Measurements from ENCODE around the gene MGMT. TPM values are rescaled to one million over a fixed set of nuclear protein-coding genes. Genes with fewer than 3 reads are reported as not detected.

The MGMT gene
- total RNA-seq, 4 donors from 2014 or later: 18.4 to 30.3 (median 27.9) TPM

DNA sequence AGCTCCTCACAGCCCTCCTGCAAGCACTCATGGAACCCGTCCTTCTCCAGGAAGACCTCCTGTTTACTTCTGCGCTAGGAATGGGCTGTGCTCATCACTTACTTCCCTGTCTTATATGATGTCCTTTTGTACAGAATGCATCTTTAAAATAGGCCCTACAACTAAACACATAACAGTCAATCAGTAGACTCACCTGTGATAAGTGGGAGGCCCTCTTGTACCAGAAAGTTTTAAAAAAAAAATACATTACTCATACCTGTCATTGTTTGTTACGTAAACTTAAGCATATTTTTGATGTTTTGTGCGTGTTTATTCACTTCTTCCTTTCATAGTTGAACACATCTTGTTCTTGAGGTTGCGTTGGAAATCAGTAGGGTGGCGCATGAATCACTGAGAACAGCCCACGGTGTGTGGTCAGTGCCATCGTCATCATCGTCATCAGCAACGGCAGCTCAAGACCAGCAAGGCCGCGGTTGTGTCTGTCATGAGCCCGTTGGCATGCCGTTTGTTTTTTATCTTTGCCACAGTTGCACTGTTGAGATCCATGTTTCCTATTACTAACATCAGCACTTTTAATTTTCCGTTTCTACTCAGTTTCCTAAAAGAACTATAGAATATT, 232.8 kb downstream of the MGMT start:
- Histone ChIP-seq H3K27me3 (no peaks in the 10 kb centered on the region), H3K4me1 (peaks cover 0 to 12% (median 7%) of the 10 kb centered on the region in 4 donors), H3K36me3 (no peaks in the 10 kb centered on the region), H3K9me3 (no peaks in the 10 kb centered on the region), H3K27ac (replicated peaks in 1 of 4) (no peak overlapping the region), H3K4me3 (no peak overlapping the region)
- TF ChIP-seq, protein P1, sequence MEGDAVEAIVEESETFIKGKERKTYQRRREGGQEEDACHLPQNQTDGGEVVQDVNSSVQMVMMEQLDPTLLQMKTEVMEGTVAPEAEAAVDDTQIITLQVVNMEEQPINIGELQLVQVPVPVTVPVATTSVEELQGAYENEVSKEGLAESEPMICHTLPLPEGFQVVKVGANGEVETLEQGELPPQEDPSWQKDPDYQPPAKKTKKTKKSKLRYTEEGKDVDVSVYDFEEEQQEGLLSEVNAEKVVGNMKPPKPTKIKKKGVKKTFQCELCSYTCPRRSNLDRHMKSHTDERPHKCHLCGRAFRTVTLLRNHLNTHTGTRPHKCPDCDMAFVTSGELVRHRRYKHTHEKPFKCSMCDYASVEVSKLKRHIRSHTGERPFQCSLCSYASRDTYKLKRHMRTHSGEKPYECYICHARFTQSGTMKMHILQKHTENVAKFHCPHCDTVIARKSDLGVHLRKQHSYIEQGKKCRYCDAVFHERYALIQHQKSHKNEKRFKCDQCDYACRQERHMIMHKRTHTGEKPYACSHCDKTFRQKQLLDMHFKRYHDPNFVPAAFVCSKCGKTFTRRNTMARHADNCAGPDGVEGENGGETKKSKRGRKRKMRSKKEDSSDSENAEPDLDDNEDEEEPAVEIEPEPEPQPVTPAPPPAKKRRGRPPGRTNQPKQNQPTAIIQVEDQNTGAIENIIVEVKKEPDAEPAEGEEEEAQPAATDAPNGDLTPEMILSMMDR (IDR thresholded peaks at IDR 0.05): no peak
- TF ChIP-seq POLR2A (IDR thresholded peaks at IDR 0.05; ENCODE audit: low read depth): no peak
- no peak for TF ChIP-seq EP300 (IDR thresholded peaks at IDR 0.05)
- TF ChIP-seq POLR2AphosphoS5 (IDR thresholded peaks at IDR 0.05): no peak
- DNase-seq (ENCODE audit: extremely low spot score): no peak
- intact Hi-C loops (cut with DNase I): no loop called here
- WGBS: 92% methylated on average over 15 of the region's 15 CpGs

DNA sequence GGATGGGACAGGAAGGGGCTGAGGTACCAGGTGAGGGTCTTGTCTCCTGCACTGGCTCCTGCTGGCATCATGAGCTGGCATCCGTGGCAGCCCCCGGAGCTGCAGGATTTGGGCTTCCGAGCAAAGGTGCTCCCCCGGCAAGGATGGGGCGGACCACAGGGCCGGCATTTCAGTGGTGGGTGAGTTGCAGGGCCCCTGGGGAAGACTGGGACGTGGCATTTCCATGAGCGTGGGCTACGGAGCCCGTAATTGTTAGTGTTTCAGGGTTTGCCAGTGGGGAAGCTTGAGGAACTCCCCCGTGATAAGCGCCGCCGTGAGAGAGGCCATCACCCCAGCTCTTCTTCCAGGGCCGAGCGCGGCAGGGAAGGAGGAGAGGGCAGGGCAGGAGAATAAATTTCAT, 235.6 kb downstream of the MGMT start:
- 98% methylated on average over 16 of the region's 17 CpGs for WGBS
- Histone ChIP-seq H3K9me3 (no peaks in the 10 kb centered on the region), H3K4me3 (no peak overlapping the region), H3K36me3 (no peaks in the 10 kb centered on the region), H3K27ac (replicated peaks in 1 of 4) (no peak overlapping the region), H3K27me3 (no peaks in the 10 kb centered on the region), H3K4me1 (peaks cover 1 to 5% (median 4%) of the 10 kb centered on the region in 4 donors)
- TF ChIP-seq POLR2A (IDR thresholded peaks at IDR 0.05; ENCODE audit: low read depth) (no peak), POLR2AphosphoS5 (IDR thresholded peaks at IDR 0.05) (no peak), EP300 (IDR thresholded peaks at IDR 0.05) (no peak)
- TF ChIP-seq, protein P1 (IDR thresholded peaks at IDR 0.05): no peak
- DNase-seq (ENCODE audit: extremely low spot score): no peak
- intact Hi-C loops (cut with DNase I): no loop called here

DNA sequence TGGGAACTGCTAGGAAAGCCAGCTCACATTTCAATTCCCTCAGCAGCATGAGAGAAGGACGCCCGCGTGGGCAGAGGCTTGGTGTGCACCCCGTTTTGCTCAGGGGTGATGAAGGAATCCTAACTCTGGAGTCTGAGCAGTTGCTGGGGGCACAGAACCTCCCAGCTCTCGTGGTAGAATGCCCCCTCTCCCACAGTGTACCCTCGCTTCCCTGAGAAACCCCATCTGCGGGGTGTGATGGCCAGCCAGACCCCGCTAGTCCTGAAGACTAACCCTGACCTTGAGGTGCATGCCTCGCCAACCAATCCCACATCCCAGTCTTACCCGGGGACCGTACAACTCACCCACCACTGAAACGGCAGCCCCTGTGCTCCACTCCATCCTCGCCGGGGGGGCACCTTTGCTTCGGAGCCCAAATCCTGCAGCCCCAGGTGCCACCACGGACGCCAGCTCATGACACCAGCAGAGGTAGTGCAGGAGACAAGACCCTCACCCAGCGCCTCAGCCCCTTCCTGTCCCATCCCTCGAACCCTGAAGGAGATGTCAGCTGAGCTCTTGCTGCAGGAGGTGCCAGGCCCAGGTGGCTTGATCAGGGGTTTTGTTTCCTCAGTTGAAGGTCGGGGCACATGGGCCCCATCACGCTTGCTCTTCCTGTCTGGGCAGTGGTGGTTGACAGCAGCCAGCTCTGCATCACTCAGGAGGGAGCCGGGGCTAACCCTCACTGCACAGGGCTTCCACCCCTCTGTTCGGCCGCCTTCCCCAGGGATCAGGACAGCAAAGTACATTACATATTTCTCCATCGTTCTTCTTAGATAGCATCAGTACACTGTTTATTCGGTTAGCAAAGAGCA, 236.5 kb downstream of the MGMT start:
- H3K4me3 ChIP-seq: no peak overlapping the region
- no peak for DNase-seq (ENCODE audit: extremely low spot score)
- H3K36me3 ChIP-seq: no peaks in the 10 kb centered on the region
- no peaks in the 10 kb centered on the region for H3K9me3 ChIP-seq
- intact Hi-C loops (cut with DNase I): no loop called here
- no peaks in the 10 kb centered on the region for H3K27me3 ChIP-seq
- TF ChIP-seq EP300 (IDR thresholded peaks at IDR 0.05) (no peak), POLR2AphosphoS5 (IDR thresholded peaks at IDR 0.05) (no peak), POLR2A (IDR thresholded peaks at IDR 0.05; ENCODE audit: low read depth) (no peak)
- TF ChIP-seq, protein P1 (IDR thresholded peaks at IDR 0.05): no peak
- H3K27ac ChIP-seq (replicated peaks in 1 of 4): no peak overlapping the region
- 89% methylated on average over 26 of the region's 26 CpGs for WGBS
- peaks cover 9 to 14% (median 12%) of the 10 kb centered on the region in 4 donors for H3K4me1 ChIP-seq

DNA sequence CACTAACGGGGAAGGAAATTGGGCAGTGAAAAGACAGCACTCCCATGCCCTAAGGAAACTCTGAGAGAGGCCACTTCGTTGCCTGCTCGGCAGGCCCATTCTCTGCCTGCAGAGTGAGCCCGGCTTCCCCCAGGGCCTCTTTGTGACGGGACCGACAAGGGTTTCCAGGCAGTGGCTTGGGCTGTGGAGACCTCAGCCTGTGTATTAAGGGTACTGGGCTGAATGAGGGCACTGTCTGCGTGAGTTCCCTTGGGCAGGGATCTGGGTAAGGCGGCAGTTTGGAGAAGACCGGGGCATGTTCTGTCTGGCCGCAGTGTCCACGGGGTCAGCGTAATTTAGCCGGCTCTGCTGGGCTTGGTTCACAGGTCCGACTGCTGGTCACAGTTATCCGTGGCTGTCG, 237.2 kb downstream of the MGMT start:
- H3K9me3 ChIP-seq: no peaks in the 10 kb centered on the region
- no peak for TF ChIP-seq POLR2A (IDR thresholded peaks at IDR 0.05; ENCODE audit: low read depth)
- no peak for TF ChIP-seq EP300 (IDR thresholded peaks at IDR 0.05)
- TF ChIP-seq POLR2AphosphoS5 (IDR thresholded peaks at IDR 0.05): no peak
- TF ChIP-seq, protein P1 (IDR thresholded peaks at IDR 0.05): no peak
- 83% methylated on average over 13 of the region's 16 CpGs for WGBS
- no peak for DNase-seq (ENCODE audit: extremely low spot score)
- no peak overlapping the region for H3K4me3 ChIP-seq
- peaks cover 0 to 5% (median 3%) of the 10 kb centered on the region in 4 donors for H3K36me3 ChIP-seq
- intact Hi-C loops (cut with DNase I): no loop called here
- H3K4me1 ChIP-seq: peaks cover 9 to 14% (median 12%) of the 10 kb centered on the region in 4 donors
- H3K27ac ChIP-seq (replicated peaks in 1 of 4): no peak overlapping the region
- H3K27me3 ChIP-seq: no peaks in the 10 kb centered on the region
